GM21786 (cell line): ENCODE results near the gene GNB3.

ENCODE experiments used
- ATAC-seq: cut with Tn5 transposase; IDR thresholded peaks from one replicate; pipeline ENCODE4 v1.9.1; 2021; ENCODE audit not compliant: unreplicated experiment

The GNB3 gene

GRCh38 chr12:6823182-6824084, 17.3 kb upstream of the GNB3 start:
- no peak for ATAC-seq

DNA sequence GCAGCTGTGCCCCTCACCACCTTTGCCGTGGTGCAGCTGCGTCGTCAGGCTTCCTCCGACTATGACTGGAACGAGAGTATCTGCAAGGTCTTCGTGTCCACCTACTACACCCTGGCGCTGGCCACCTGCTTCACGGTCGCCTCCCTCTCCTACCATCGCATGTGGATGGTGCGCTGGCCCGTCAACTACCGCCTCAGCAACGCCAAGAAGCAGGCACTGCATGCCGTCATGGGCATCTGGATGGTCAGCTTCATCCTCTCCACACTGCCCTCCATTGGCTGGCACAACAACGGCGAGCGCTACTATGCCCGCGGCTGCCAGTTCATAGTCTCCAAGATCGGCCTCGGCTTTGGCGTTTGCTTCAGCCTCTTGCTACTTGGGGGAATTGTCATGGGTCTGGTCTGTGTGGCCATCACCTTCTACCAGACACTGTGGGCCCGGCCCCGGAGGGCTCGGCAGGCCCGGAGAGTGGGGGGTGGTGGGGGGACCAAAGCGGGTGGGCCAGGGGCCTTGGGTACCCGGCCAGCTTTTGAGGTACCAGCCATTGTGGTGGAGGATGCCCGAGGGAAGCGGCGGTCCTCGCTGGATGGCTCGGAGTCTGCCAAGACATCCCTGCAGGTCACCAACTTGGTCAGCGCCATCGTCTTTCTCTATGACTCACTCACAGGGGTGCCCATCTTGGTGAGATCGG, 16.5 kb upstream of the GNB3 start:
- no peak for ATAC-seq

DNA sequence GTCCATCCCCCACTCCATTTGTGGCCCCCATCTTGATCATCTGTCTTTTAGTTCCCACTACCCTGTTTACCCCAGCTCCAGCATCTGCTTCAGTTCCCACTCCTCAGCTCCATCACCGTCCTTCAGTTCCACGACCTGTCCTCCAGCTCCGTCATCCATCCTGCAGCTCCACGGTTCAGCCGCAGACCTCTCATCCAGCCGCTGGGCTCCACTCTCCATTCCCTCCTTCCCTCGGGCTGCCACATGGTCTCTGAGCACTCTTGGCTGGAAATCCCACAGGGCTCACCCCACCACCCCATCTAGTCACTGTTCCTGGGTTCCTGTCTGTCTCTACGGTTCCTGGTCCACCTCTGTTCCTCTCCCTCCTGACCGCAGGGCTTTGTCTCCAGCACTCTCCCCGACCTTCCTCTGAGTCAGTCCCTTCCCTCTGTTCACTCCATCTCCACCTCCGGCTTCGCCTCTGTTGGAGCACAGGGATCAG, 15.8 kb upstream of the GNB3 start:
- no peak for ATAC-seq

GRCh38 chr12:6825398-6826124, 15.2 kb upstream of the GNB3 start:
- ATAC-seq = no peak

DNA sequence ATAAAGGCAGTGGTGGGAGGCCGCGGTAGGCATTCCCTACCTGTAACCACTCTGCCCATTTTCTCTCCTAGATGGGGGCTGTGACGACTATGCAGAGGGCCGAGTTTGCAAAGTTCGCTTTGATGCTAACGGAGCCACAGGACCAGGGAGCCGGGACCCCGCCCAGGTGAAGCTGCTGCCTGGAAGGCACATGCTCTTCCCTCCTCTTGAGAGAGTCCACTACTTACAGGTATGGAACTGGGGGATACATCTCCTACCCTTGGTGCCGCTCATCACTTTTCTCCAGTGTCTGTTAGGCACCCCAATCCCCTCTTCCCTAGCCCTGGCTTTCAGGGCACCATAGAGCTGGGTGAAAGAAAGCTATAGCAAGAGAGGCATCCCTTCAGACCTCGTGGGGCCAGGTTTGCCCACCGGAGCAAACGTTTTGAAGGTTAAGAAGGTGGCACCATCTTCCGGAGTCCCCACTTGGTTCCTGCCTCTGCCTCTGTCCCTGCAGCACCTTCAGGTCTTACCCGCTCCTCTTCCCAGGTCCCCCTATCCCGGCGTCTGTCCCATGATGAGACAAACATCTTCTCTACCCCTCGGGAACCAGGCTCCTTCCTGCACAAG, 14.5 kb upstream of the GNB3 start:
- ATAC-seq = no peak

DNA sequence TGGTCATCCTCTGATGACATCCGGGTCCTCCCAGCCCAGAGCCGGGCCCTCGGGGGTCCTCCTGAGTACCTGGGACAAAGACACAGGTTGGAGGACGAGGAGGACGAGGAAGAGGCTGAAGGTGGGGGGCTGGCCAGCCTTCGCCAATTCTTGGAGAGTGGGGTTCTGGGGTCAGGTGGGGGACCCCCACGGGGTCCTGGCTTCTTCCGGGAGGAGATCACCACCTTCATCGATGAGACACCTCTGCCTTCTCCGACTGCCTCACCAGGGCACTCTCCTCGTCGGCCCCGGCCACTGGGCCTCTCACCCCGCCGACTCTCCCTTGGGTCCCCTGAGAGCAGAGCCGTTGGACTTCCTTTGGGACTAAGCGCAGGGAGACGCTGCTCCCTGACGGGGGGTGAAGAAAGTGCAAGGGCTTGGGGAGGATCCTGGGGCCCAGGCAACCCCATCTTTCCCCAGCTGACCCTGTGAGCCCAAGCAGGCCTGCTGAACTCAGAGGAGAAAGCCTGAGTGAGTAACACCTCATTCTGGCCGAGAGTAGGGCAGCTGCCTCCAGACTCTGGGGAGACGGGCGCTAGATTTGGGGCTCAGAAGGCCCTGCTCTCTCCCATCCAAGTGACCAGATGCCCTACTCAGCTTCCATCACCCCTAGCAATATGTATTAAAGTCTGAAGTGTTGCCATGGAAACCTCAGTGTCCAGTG, 13.8 kb upstream of the GNB3 start:
- ATAC-seq = no peak

DNA sequence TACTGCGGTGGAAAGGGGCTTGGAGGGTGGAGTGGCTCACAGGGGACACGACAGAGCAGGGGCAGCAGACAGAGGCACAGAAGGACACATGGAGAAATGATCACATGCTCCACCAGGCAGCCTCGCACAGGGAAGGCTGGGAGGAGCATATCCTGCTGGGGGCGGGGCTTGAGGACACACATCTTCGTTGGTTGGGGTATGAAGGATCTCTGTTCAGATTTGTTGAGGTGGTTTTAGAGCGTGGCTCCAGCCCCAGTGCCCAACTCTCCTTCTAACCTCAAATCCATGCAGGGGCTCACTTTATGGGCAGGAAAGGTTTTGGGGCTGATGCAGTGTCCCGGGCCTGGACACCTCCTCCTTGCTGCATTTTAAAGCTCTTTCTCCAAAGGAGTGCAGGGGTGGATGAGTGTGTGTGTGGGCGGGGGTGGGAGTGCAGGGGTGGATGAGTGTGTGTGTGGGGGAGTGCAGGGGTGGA, 13.3 kb upstream of the GNB3 start:
- no peak for ATAC-seq

GRCh38 chr12:6827982-6828780, 12.5 kb upstream of the GNB3 start, which contains the start of gene P3H3:
P3H3 (plus strand) TSS chr12:6828407; CDS start chr12:6828441, 34 bp downstream.
- no peak for ATAC-seq

GRCh38 chr12:6828781-6829535, 11.8 kb upstream of the GNB3 start:
- ATAC-seq = no peak

DNA sequence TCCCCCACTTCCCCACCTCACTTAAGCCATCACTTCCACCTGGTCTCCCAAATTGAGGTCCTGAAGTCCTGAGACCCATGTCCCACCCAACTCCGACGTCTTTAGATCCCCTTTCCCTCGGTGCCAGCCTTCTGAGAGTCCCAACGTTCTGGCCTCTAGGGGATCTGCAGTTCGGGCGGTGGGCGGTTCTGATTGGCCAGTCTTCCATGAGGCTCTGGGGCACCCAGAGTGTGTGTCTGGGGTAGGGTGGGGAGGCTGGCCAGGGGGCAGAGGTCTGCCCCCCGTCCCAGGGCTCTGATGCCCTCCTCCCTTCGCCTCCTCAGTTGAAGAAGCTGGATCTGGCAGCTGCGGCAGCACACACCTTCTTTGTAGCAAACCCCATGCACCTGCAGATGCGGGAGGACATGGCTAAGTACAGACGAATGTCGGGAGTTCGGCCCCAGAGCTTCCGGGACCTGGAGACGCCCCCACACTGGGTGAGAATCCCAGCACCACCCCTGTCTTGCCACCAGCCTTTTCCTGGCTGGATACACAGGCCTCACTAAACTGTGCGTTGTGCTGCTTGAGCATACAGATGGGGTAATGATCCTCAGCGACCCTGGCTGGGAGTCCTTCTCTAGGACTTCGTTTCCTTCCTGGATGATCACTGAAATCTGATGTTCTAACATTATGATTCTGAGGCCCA, 11.0 kb upstream of the GNB3 start:
- ATAC-seq = no peak

DNA sequence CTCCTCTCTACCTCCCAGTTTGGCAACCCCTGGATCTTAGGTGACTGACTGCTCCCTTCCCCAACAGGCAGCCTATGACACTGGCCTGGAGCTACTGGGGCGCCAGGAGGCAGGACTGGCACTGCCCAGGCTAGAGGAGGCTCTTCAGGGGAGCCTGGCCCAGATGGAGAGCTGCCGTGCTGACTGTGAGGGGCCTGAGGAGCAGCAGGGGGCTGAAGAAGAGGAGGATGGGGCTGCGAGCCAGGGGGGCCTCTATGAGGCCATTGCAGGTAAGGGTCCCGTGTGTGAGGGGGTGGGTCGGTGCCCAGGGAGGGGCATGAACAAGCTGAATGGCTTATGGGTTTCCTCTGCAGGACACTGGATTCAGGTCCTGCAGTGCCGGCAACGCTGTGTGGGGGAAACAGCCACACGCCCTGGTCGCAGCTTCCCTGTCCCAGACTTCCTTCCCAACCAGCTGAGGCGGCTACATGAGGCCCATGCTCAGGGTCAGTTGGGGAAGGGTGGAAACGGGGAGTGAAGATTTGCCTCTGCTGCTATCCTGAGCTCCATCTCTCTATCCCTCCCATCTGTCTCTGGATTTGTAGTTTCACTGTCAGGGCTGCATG, 10.3 kb upstream of the GNB3 start:
- ATAC-seq = no peak

- ATAC-seq = no peak
These were observed 9.7 kb upstream of the GNB3 start for GRCh38 chr12:6830999-6831398.

DNA sequence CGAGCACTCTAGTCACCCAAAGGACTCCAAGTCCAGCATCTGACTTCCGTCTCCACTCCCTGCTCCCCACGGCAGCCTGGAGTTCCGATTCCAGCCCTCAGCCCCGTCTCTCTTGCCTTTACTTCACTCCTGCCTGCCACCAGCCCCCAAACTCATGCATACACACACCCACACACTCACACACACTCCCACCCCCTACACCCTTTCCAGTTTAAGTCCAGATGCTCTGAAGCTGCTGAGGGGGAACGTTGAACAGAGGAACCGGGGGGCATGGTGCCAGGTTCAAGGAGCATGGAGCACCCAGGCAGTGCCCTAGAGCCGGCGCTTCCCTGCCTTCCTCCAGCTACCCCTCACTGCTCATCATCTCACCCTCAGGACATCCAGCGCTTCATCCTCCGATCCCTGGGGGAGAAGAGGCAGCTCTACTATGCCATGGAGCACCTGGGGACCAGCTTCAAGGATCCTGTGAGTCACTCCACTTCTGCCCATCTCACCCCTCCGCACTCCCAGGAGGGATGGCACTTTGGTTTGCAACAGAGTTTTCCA, 9.2 kb upstream of the GNB3 start:
- no peak for ATAC-seq

DNA sequence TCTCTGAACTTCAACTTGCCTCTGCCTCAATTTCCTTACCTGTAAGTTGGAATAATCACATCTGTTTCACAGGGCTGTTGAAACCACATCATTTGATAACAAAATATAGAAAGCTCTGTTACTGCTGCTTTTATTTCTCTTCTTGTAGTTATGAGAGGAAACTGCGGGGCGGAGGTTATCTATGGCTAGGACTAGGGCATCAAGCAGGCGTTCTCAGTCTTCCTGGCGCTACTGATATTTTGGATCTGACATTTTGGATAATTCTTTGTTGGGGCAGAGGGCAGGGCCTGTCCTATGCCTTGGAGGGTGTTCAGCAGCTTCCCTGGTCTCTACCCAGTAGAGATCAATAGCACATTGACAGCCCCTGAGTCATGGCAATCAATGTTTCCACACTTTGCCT, 8.6 kb upstream of the GNB3 start:
- ATAC-seq = no peak

DNA sequence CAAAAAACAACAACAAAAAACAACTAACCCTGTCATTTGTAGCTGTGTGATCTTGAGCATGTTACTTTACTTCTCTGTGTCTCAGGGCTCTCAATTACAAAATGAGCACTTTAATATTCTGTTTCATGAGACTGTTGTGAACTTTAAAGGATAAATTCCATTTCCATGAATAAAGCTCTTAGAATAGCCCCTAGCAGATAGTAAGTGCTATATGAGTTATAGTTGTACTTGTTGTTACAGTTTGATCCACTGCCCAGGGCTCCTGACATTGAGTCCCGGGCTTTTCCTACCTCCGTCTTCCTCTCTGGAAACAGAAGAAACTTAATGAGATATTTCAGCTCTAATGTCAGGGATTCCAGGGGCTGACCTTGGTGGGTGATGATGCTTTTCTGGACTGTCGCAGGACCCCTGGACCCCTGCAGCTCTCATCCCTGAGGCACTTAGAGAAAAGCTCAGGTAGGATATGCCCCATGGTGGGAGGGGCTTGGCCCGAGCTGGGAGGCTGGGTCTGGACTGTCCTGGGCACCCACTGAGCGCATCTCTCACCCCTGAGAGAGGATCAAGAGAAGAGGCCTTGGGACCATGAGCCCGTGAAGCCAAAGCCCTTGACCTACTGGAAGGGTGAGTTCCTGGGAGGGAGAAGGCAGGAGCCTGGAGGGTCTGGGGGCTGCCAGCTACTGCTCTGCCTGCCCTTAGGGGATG, 7.4 kb upstream of the GNB3 start:
- ATAC-seq = no peak

GRCh38 chr12:6834254-6834653, 6.5 kb upstream of the GNB3 start:
- ATAC-seq = no peak

GRCh38 chr12:6834873-6835272, 5.9 kb upstream of the GNB3 start:
- ATAC-seq = no peak
